Activated CD4-positive, CD25-positive, alpha-beta regulatory T cell treated with anti-CD3 and anti-CD28 coated beads, Interleukin-2, amount 50 U/mL, for 72 hours (primary cell): ENCODE results near the gene PPP1R3G.

Experiments
- DNase-seq: peaks from one replicate; pipeline ENCODE4 v3.0.0; 2021

PPP1R3G gene

DNA sequence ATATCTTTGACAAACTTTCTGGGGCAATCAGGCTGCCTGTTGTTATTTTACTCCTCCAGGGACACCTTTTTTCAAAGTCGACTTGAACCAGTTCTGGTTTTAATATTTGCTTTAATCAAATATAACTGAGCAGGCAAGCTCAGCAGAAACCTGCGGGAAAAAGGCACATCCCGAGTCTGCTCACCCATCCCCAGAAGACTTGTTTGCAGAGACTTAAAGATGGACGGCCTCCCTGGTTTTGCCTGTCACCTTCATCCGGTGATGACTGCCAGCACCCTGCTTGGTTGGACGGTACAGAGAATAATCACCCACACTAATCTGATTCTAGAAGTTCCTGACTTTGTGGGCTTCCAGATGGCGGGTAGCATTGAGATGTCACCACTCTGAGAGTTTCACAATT lies 36.8 kb downstream of the PPP1R3G start:
- DNase-seq: no peak

DNA sequence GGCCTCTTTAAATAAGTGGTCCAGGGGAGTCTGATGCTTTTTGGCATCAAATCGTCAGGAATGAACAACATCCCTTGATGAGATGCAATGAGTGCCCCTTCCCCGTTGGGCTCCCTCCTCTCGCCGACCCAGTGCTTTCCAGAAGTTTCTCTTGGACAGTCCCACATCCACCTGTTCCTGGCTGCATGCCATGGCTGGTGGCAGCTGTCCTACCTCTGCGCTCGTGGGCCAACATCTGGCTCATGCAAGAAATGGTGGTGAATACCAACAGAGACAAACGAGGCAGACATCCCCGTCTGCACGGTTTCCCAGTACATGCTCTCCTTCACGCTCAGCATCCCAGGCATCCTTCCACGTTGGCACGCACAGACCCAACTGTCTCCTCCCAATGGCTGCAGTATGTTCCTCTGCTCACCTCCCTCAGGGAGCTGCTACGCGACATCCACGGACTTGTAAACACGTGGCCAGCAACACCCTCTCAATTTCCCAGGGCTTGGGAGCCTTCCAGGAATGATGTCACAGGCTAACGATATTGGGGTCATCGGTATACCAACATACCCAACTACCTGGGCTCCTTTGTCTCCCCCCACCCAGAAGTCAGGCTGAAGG lies 37.5 kb downstream of the PPP1R3G start:
- no peak for DNase-seq

DNA sequence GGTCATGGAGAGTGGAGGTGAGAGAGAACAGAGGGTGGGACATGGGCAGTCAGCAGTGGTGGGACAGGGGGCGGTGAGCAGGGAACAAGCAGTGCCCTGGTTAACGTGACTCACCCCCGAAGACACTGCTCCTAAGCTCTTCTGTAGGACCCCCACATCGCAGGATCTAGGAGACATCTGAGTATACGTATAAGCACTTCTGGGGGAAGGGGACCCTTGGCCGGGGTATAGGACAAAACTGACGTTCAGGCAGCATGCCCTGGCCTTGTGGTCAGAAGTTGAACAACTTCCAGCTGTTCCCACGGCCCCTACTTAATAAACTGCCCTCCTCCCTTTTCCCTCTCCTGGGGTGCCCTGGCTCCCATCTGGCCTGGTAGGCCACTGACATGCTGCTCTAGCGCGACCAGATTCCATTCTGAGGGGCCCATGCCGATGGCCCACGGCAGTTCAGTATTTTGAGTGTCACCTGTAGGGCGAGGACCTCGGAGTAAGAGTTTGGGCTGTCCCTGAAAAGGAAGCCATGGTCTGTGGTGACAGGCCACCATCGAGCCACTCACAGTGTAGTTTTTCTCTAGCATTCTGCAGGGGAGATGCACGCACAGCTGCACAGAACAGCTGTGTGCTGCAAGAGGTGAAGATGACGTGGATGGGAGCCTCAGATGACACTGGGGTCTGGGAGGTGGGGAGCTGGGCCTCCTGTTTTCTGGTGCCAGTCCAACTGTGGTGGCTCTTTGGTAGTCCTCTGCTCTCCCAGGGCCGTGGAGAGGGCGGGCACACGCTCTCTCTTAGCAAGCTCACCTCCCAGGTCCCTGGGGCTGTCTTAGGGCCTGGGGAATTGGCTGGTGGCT lies 38.4 kb downstream of the PPP1R3G start:
- no peak for DNase-seq

DNA sequence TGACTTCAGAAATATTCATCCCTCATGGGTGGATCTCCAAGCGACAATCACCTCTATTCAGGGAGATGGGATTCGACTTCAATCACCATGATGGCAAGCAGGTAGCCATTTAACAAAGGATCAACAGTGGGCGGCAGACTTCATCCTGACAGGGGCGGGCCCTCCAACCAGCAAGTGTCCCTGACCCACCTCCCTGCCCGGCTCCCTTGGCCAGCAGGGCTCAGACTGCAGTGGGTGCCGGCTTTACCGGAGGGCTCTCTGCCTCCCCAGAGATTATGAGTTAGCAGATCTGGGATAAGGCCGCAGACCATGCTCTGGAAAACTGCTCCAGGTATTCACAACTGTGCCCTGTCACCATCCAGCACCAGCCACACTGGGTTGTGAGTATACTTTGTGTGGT lies 39.4 kb downstream of the PPP1R3G start:
- DNase-seq: no peak

DNA sequence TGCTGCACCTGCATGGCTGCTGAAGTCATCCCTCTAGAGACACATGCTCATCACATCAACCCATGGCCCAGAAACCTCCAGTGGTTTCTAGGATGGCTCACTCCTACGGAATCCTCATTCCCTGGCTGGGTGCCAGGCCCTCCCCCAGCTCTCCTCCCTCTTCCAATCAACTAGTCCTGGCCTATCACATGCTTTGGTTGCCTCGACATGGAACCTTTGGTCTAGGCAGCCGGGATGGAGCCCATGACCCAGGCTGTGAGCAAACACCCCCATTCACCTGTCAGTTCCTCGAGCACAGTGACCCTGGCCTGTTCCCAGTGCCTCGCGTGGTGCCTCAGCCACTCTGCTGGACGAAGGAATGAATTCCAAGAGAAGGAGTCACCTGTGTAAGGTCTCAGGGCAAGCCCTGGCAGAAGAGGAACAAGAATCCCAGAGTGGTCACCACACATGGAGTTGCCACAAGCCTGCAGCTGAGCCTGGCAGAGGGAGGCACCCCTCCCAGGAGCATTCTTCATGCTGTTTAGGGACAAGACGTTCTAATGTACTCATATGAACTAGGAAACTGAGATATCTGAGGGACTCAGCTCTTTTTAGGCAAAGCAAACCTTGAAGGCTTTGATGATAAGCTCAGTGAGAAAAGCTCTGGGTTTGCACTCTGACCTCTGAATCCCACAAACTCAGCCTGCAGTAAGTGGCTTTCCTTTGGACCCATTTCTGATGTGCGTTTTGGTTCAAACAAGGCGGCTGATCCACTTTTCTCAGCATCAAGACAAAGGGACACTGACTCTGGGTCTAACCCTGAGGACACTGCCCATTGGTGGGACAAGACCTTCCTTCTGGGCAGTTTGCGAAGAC lies 40.2 kb downstream of the PPP1R3G start:
- DNase-seq: no peak

DNA sequence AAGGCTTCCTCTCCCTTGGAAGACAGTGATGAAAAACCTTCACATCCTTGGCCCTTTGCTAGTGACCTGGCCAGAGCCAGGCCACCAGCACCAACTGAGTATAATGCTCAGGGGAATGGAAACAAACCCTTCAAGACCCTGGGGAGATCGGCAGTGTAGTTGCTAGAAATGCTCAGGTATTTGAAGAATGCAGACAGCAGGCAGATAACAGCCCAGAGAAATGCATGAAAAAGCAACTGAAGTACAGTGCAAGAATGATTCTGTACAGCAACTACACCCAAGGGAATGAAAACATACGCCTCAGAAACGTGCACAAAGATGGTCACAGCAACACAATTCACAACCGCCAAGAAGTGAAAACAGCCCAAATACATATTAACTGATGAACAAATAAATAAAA lies 41.1 kb downstream of the PPP1R3G start:
- DNase-seq: no peak

DNA sequence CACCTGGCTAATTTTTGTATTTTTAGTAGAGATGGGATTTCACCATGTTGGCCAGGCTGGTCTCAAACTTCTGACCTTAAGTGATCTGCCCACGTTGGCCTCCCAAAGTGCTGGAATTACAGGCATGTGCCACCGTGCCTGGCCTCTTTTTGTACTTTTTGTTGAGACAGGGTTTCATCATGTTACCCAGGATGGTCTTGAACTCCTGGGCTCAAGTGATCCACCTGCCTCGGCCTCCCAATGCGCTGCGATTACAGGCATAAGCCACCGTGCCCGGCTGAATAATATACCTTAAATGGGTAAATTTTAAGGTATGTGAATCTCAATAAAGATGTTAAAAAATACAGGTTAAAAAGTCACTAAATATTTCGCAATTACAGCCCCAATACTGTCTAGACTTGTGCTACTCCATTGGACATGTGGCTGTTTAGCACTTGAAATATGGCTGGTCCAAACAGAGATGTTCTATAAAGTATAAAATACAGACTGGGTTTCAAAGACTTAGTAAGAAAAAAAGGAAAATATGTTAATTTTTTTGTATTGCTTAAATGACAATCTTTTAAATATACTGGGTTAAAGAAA lies 42.1 kb downstream of the PPP1R3G start:
- no peak for DNase-seq

DNA sequence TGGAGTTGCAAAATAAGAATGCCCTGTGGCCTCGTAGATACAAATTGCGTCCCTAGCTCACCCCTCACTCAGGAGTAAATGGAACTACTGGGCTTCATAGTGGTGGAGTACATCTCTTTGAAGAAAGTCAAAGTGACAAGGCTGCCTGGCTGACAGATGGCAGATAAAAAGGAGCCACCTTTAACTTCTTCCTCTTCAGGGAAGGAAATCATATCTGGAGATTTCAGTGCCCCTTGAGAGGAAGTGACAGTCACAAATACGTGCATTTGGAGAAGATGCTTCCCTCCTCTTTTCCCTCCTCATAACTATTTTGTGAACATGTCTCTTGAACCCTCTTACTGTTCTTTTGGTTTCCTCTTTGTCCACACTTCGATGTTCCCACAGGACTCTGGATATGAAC lies 43.2 kb downstream of the PPP1R3G start:
- DNase-seq: no peak

DNA sequence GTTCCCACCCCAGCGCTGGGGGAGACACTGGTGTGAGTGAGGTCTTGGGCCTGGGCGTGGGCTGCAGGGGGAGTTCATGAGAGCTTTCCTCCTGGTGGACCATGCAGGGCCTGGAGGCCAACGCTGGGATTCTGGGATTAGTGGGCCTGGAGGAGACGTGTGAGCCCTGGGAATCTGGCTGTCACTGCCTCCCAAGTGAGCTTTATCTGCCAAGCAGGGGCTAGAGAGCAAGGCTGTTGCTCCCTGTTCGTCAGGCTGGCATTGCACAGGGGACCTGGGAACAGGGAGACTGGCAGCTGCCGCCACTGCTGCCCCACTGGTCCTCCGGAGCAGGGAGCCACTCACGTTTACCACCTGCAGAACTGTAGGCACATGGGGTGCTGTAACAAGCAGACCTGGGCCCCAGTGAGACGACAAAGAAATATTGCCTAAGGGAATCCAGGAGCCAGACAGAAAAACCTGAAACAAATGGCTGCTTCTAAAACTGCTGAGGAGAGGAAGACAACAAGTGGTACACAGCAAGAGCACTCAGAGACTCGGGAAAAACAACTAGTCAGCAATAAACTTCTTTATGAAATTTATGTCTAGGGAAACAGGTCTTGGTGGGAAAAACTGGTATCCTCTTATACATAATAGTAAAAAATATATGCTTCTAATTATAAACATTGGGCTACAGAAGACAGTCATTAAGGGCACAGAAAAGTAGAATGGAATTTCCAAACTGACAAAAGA lies 45.2 kb downstream of the PPP1R3G start:
- no peak for DNase-seq

DNA sequence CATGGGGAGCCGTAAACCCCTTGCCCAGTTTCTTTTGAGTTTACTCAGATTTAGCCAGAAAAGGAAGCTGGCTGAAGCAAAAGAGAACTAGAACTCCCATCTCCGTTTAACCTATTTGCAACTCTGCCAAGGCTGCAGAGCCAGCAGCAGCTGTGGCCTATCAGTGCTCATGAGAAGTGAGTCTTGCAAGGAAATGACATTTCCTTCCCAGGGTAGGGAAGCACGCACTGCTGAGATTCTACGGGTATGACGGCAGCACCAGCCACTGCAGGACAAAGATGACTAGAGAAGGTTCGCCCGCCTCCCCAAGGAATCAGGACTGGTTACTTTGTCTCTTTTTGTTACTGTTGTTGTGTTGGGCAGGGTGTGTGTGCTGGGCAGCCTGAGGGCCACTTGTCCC lies 47.6 kb downstream of the PPP1R3G start:
- DNase-seq: no peak

DNA sequence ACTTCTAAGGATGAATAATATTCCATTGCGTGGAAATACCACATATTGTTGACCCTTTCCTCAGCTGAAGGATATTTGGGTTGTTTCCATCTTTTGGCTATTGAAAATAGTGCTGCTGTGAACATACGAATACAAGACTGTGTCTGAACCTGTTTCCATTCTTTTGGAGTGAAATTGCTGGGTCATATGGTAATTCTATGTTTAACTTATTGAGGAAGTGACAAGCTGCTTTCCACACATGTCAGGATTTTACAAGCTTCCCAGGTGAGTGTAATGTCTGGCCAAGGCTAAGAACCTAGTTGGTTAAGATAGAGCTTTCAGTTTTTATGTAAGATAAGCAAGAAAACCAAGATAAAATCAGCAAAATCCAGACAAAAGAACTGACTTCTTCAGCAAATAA lies 48.8 kb downstream of the PPP1R3G start:
- no peak for DNase-seq

DNA sequence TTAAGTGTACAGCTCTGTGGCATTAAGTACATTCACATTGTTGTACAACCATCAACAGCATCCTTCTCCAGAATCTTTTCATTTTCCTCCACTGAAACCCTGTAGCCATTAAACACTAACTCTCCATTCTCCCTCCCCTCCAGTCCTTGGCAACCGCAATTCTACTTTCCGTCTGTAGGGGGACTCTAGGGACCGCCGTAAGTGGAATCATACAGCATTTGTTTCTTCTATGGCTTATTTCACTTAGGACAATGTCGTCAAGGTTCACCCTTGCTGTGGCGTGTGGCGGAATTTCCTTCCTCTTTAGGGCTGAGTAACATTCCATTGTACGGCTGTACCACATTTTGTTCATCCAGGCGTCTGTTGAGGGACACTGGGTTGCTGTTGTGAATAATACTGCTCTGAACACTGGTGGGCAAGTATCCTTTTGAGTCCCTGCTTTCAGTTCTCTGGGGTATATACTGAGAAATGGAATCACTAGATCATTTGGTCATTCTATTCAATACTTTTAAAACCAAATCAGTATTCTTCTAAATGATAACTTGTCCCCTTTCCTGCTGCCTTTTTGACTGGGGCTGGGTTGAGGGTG lies 50.7 kb downstream of the PPP1R3G start:
- peak; percentile 39 for DNase-seq

DNA sequence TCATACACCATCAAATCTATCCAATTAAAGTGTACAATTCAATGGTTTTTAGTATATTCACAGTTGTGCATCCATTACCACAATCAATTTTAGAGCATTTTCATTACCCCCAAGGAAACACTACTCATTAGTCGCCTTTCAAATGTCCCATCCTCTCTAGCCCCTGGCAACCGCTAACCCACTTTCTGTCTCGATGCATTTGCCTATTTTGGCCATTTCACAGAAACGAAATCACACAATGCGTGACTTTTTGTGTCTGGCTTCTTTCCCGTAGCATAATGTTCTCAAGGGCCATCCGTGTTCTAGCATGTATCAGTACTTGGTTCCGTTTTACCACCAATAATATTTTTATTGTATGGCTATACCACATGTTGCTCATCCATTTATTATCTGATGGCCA lies 51.7 kb downstream of the PPP1R3G start:
- DNase-seq: no peak
